ENCODE results near the gene MED13L. TPM values are rescaled to one million over a fixed set of nuclear protein-coding genes. Genes with fewer than 3 reads are reported as not detected.
"Not testable (repeated sequence)": the region's sequence is repeated elsewhere in the genome, so short reads cannot be mapped to it uniquely, and the experiment has no call there.

Gene MED13L
- total and polyA plus RNA-seq, 12 donors: 9.4 to 76.5 (median 64.2) TPM

GRCh38 chr12:116033765-116034164 is 243.7 kb downstream of the MED13L start:
- 73 to 85% methylated on average over 3 of the region's 3 CpGs for WGBS, 2 donors
- H3K27me3 ChIP-seq: no peaks in the 10 kb centered on the region
- intact Hi-C loops (cut with DNase I): no loop called here
- no peak for ATAC-seq
- peaks cover 0 to 9% (median 0%) of the 10 kb centered on the region in 11 donors for H3K9me3 ChIP-seq
- peaks cover 0 to 18% (median 0%) of the 10 kb centered on the region in 9 donors for H3K4me1 ChIP-seq
- H3K4me3 ChIP-seq: no peak overlapping the region
- no peak for TF ChIP-seq CTCF (IDR thresholded peaks at IDR 0.05)
- H3K27ac ChIP-seq: no peak overlapping the region
- DNase-seq: no peak
- H3K36me3 ChIP-seq: peaks cover 0 to 3% (median 0%) of the 10 kb centered on the region in 9 donors

- WGBS, 2 donors: 97 to 100% methylated on average over 4 of the region's 4 CpGs
- H3K27ac ChIP-seq; H3K9me3 ChIP-seq; H3K36me3 ChIP-seq; H3K4me3 ChIP-seq; intact Hi-C loops (cut with DNase I); DNase-seq; H3K27me3 ChIP-seq; ATAC-seq: not testable (repeated sequence)
- peaks cover 0 to 19% (median 11%) of the 10 kb centered on the region in 9 donors for H3K4me1 ChIP-seq
These were observed 245.9 kb downstream of the MED13L start for GRCh38 chr12:116031624-116032023.

DNA sequence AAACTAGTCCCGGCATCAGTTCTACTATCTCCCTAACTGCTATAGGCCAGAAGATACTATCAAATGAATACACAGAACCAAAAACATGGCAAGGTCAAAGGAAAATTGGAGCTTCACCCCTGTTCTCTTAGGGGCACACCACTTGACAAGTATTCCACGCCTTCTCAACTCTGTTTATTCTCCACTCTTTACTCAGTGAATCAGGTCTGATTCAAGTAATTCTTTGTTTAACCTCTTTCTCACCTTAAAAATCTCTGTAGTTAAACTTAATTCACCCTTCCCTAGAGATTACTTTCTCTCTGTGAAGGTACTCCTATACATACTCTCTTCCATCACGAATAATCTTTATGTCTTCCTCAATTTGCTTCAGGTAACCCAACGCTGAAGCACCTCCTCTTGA is 248.9 kb downstream of the MED13L start:
- no peak overlapping the region for H3K4me3 ChIP-seq
- ATAC-seq (no peak), DNase-seq (no peak)
- peaks cover 0 to 3% (median 0%) of the 10 kb centered on the region in 9 donors for H3K36me3 ChIP-seq
- H3K27ac ChIP-seq: no peak overlapping the region
- peaks cover 0 to 9% (median 0%) of the 10 kb centered on the region in 11 donors for H3K9me3 ChIP-seq
- no peaks in the 10 kb centered on the region for H3K27me3 ChIP-seq
- TF ChIP-seq CTCF (IDR thresholded peaks at IDR 0.05): no peak
- H3K4me1 ChIP-seq: peaks cover 0 to 47% (median 21%) of the 10 kb centered on the region in 9 donors
- WGBS, 2 donors: 95 to 97% methylated on average over 4 of the region's 4 CpGs
- intact Hi-C loops (cut with DNase I): no loop called here

DNA sequence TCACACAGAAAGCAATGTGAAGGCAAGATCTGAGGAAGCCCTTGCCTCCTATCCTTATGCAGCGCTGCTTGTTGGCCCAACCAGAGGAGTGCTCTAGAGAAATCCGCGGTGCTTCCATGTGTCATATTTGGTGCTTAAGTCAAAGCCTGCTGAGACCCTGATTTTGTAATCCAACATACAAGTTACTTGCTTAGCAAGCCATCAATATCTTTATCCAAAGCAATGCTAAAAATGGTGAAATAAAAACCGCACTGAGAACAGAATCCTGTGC is 250.0 kb downstream of the MED13L start:
- no peak for ATAC-seq
- Histone ChIP-seq H3K4me1 (peaks cover 0 to 48% (median 21%) of the 10 kb centered on the region in 9 donors), H3K36me3 (peaks cover 0 to 3% (median 0%) of the 10 kb centered on the region in 9 donors), H3K27me3 (no peaks in the 10 kb centered on the region), H3K27ac (no peak overlapping the region), H3K9me3 (peaks cover 0 to 9% (median 0%) of the 10 kb centered on the region in 11 donors), H3K4me3 (no peak overlapping the region)
- 96 to 97% methylated on average over 4 of the region's 4 CpGs for whole genome bisulfite sequencing, 2 donors
- intact Hi-C loops (cut with DNase I): no loop called here
- DNase-seq: no peak
- TF ChIP-seq CTCF (IDR thresholded peaks at IDR 0.05): no peak

- no peak for TF ChIP-seq CTCF (IDR thresholded peaks at IDR 0.05)
- Histone ChIP-seq H3K36me3 (peaks cover 0 to 3% (median 0%) of the 10 kb centered on the region in 9 donors), H3K9me3 (peaks cover 0 to 9% (median 0%) of the 10 kb centered on the region in 11 donors), H3K4me1 (peaks cover 0 to 43% (median 21%) of the 10 kb centered on the region in 9 donors), H3K4me3 (no peak overlapping the region), H3K27ac (no peak overlapping the region), H3K27me3 (no peaks in the 10 kb centered on the region)
- 79% methylated on average over 7 of the region's 7 CpGs for WGBS, 2 donors
- ATAC-seq (peak in 3 of 8 donors; percentile 19 to 33 (median 22)), DNase-seq (no peak)
- intact Hi-C loops (cut with DNase I): no loop called here
These were observed 250.5 kb downstream of the MED13L start for GRCh38 chr12:116026768-116027550.

Measured in heart right ventricle (tissue), 16 donors.